Activated CD8-positive, alpha-beta memory T cell treated with anti-CD3 and anti-CD28 coated beads for 1 hour (primary cell): ENCODE measurements around the gene DTNB.
"Not testable (repeated sequence)": the region's sequence is repeated elsewhere in the genome, so short reads cannot be mapped to it uniquely, and the experiment has no call there.

Experiments used
- DNase-seq, 2 donors: peaks; one replicate each; pipeline ENCODE4 v3.0.0-alpha.2; 2020; ENCODE audit warnings: low read depth in 1 of 2; ENCODE audit errors: extremely low read depth in 1 of 2

The DTNB gene

GRCh38 chr2:25633801-25634200 is 39.6 kb downstream of the DTNB start:
- not testable (repeated sequence) for DNase-seq

DNA sequence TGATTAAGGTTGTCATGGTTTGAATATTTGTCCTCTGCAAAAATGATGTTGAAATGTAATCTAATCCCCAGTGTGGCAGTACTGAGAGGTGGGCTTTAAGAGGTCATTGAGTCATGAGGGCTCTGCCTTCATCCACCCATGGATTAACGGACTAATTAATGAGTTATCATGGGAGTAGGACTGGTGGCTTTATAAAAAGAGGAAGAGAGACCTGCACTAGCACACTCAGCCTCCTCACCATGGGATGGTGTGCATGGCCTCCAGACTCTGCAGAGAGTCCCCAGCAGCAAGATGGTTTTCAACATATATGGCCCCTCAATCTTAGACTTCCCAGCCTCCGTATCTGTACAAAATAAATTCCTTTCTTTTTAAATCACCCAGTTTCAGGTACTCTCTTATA is 41.0 kb downstream of the DTNB start:
- no peak for DNase-seq

DNA sequence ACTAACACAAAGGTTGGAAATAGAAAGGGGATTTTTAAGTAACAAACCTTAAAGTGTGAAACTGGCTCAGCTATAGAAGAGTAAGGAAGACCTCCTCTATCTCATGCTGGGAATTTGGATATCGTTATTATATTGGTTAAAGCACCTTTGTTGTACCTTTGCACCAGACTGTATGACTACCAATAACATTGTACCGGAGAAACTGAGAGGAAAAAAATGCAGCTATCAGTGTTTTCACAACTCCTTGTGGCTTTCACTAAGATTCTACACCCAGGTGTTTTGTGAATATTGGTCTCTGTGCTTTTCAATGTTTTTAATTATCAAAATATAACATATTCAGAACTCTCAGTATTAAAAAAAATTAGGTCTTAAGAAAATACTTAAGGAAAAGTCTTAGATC is 48.7 kb downstream of the DTNB start:
- DNase-seq, result no peak

DNA sequence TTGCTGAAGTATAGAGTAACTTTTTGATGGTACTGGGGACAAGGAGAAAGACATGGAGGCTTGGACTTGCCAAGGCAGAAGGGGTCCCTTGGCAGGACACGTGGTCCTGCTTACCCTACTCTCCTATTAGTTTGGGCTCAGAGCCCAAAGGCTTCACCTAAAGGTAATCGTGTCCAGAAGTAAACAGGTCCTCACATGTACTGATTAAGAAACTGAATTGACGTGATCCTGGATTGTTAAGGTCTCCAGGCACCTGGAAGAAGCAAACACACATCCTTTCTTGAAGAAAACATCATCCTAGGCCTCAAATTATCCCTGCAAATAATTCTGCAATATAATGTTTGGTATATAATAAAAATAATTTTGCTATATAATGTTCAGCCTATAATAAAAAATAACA is 50.0 kb downstream of the DTNB start:
- no peak for DNase-seq

DNA sequence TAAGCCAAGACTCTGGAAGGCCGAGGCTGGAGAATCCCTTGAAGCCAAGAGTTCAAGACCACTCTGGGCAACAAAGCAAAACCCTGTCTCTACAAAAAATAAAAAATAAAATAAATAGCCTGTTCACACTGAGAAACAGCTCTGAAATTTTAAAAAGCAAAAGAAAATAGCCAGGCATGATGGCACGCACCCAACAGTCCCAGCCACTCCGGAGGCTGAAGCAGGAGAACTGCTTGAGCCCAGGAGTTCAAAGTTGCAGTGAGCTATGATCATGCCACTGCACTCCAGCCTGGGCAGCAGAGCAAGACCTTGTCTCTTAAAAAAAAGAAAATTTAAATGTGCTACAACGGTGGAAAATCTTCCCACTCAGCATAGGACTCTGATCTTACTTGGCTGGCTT is 52.7 kb downstream of the DTNB start:
- DNase-seq, result no peak

- no peak for DNase-seq
These were observed 53.3 kb downstream of the DTNB start for GRCh38 chr2:25620077-25620476.

GRCh38 chr2:25619185-25619584 is 54.2 kb downstream of the DTNB start:
- no peak for DNase-seq

DNA sequence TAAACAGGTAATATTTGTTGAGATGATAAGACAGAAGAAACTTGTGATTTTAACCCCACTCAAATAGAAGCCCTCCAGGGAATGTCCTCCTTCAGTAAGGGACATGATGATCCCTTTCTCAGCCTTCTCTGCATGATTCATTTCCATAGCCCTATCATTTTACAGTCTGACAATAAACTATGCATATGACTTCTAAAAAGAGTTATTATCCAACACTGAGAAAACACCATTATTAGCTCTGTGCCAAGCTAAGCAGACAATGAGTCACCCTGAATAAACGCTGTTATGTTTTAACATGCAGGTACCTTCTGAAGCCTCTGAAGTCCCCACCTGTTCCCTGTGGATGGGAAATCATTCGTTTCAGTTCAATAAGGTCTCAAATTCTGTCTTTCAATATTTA is 54.7 kb downstream of the DTNB start:
- no peak for DNase-seq

DNA sequence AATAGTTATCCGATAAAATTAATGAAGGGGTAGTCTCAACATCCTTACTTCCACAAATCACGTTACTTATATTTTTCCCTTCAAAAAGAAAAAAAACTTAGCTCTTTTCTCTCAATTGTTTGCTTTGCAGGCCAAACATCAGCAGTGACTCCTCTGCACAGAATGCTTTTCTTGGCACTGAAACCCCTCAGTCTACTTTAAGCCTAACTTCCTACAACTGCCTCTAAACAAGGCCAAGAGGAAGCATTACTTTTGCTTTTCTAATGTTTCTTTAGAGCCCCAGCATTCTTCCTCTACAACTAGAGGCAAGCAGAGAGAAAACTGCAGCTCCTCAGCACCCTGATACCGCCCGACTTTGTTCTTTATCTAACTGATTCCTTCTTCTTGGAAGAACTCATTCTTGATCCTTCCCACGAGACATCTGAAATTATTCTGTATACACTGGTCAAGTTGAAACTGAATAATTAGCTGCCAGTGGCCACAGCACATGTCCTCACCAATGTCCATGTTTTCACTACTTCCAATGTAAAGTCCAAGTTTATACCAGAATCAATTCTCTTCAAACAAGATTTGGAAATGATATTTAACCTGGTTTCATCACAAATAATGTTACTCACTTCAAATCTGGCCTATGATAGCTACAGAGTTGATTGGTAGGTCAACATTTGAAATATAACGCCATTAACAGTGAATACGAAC is 55.3 kb downstream of the DTNB start:
- no peak for DNase-seq

- DNase-seq, result no peak
These were observed 57.5 kb downstream of the DTNB start for GRCh38 chr2:25615920-25616319.

DNA sequence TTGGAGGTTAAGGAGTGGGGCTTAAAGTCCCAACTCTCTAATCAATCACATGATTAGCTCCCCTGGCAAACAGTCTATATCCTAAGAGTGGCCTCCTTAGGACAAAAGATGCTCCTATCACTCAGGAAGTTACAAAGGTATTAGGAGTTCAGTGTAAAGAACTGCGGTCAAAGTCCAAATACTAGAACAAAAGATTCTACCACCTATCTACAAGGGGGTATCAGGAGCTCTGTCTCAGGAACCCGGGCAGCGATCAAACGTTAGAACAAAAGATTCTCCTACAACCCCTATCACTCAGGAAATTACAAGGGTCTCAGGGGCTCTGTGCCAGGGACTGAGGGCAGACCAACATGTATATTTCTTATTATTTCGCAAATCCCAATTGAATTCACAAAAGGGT is 58.0 kb downstream of the DTNB start:
- DNase-seq, result no peak

- no peak for DNase-seq
These were observed 58.7 kb downstream of the DTNB start for GRCh38 chr2:25614711-25615110.

DNA sequence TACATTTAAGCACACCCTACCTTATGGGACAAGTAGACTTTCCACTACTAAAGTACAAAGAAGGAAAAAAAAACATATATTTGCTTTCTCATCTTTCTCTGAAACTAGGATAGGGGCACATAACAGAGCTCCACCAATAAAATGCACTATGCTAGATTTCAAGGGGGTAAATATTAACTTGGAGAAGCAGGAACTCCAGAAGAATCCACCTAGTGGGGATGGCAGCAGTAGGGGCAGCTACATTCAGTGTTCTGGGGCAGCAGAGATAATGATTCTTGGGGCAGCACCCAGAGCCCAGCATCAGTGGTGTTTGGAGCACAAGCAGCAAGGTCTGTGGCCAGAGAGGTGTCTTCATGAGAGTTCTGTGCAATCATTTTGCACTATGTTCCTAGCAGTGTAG is 64.7 kb downstream of the DTNB start:
- DNase-seq, result no peak

DNA sequence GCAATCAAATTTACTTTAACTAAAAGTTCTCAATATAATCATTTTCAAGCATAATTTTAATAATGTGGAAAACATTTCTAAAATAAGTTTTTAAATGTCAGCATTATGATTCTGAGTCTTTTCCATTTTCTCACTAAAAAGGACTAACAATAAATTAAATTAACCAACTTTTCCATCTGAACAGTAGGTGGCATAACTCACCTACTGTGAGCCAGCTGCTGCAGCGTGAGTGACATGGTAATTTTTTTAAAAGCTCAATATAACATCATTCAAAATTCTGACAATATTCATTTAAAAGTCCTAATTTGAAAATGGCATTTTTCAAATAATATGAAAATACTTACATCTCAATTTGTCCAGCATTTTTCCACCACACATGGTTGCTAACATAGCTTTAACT is 66.5 kb downstream of the DTNB start:
- DNase-seq, result no peak

GRCh38 chr2:25602333-25602723 is 71.0 kb downstream of the DTNB start:
- DNase-seq, result no peak

DNA sequence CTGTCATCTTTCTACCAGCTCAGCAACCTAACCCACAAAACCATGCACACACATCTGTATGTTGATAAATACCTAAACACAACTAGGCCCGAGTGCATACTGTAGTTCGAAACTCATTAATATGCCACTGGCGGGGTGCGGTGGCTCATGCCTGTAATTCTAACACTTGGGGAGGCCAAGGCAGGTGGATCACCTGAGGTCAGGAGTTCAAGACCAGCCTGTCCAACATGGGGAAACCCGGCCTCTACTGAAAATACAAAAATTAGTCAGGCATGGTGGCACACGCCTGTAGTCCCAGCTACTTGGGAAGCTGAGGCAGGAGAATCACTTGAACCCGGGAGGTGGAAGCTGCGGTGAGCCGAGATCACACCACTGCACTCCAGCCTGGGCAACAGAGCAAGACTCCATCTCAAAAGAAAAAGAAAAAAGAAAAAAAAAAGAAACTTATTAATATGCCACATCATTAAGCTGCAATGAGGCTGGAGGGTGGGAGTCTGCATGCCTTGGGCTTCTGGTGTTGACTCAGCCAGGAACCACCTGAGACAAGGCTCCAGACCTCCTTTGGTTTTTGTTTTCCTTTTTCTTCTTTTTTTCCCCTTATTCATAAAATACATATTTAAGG is 71.6 kb downstream of the DTNB start:
- not testable (repeated sequence) for DNase-seq

DNA sequence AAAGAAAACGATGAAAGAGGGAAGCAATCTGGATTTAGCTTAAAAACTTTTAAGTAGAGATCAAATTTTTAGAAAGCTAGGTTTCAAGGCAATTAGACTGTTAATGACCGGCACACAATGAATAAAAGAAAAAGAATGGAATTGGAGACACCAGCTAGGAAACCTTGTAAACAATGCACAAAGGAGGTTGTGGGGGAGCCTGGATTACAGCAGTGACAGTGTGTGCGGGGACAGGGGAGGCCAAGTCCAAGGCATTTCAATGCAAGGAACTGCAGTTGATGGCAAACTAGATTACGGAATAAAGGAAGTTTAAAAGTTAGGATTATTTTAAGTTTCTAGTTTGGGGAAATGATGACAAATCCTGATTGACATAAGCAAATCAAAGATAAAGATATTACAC is 74.5 kb downstream of the DTNB start:
- DNase-seq, result no peak

DNA sequence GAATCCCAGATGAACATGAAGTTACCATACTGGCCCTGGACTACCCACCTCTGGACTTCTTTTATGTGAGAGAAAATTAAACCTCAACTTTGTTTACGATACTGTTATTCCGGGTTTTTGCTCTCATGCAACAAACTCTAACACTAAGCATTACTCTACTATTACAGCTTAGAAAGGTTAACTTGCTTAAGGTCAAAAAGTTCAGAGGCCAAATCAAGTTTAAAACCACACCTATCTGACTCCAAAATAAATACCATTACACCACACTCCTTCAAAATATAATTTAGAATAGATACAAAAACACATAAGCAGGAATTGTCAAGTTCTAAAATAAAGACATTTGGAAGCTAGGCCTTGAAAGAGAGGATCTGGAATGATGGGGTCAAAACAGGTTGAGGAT is 75.0 kb downstream of the DTNB start:
- no peak for DNase-seq

DNA sequence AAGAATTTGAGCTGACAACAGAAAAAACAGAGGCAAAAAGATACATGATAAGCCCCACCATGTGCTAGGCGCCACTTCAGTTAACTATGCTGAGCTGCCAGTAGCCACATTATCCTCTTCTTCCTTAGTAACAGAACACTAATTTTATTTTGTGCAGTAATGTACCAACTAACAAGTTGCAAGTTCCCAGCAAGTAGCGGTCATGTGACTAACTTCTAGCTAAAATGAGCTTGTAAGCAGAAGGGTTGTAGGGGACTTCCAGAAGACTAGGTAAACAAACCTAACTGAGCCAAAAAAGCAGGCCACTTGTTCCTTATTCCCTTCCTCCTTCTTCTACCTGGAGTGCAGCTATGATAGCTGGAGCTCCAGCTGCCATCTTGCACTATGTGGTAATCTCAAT is 75.5 kb downstream of the DTNB start:
- no peak for DNase-seq

DNA sequence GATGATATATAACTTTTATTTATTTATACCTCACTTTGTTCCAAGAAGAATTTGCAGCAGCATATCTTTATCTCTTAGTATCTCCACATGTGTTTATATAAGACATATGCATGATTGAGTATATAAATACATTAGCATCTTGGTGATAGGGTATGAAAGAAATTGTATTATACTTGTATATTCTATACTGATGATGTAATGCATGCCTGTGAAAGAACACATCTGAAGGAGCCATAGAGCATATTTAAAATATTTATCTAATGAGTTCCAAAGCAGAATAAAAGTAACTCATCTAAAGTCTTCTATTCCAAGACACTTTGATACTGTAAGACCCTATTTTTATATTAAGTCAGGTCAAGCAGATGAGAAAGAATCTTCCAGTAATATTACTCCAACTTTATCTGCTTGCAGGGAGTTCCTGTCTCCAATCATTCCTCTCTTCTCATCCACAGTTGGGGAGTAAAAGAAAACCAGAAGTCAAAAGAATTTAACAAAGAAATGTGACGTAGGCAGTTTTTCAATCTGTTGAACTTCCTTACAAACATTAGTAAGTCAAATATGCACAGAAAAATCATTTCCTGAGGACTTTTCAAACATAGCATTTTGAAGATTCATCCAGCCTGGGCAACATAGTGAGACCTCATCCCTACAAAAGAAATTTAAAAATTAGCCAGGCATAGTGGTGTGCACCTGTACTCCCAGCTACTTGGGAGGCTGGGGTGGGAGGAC is 76.7 kb downstream of the DTNB start:
- DNase-seq, result no peak

- DNase-seq, result no peak
These were observed 78.0 kb downstream of the DTNB start for GRCh38 chr2:25595393-25595792.

DNA sequence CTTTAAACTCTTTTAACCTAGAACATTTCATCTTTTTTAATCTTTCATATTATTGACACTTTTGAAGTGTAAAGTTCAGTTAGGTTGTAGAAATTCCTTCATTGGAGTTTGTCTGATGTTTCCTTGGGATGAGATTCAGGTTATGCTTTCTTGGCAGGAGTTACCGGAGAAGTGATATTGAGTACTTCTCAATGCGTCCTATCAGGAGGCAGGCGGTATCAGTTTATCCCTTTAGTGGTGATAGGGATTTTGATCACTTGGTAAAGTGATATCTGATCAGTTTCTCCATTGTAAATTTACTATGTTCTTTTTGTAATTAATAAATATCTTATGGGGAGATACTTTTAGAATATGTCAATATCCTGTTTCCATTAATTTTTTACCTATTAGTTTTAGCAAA is 78.4 kb downstream of the DTNB start:
- no peak for DNase-seq
